ENCODE data around the gene EIF5AL1. TPM values are rescaled to one million over a fixed set of nuclear protein-coding genes. Genes with fewer than 3 reads are reported as not detected.

Gene EIF5AL1
- total and polyA plus RNA-seq, 9 of the 15 experiments (the other 6 are each of a cell fraction or from before 2014, with no cell fraction given): 0.03 to 3.4 (median 0.53) TPM; not detected in 1

DNA sequence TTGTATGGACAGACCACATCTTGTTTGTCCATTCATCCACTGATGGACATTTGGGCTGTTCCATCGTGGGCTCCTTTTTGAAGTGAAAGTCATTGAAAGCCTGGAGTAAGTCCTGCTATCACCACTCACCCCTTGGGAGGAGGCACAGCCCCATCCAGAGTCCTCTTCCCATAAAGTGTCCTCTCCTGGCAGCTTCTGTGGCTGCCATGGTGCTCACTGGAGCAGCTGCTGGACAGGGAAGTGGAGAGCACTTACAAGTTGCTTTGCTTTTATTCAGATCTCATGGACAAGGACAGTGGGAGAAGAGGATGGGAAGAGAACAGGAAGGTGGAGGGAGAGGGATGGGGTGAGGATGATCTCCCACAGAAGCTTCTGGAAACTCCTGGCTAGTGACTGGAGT is 18.5 kb upstream of the EIF5AL1 start:
- ATAC-seq (no peak), DNase-seq (ENCODE audit: extremely low read depth in 1 of 4, low spot score in 3 of 4) (no peak), FAIRE-seq (no peak)
- in situ Hi-C loops (cut with MboI): no loop called here
- no peaks in the 10 kb centered on the region for H3K9me3 ChIP-seq (replicated peaks; ENCODE audit: control insufficient read depth, insufficient read depth, low read depth, low read length)
- peaks cover 7% of the 10 kb centered on the region in 2 experiments for H3K4me1 ChIP-seq (replicated peaks in 1 of 2; ENCODE audit: control insufficient read depth in 2 of 2, insufficient read depth in 2 of 2, low read length in 2 of 2)
- H3K27ac ChIP-seq (ENCODE audit: extremely low read depth, low read depth, low read length): no peak overlapping the region
- no TSS peak for BruUV-seq (replicated peaks)
- H3K36me3 ChIP-seq (ENCODE audit: control insufficient read depth, insufficient read depth, low read length): no peaks in the 10 kb centered on the region
- H4K20me1 ChIP-seq (replicated peaks; ENCODE audit: control insufficient read depth, insufficient read depth, low read length): peaks cover 4% of the 10 kb centered on the region; the same call in 1 of the 2 replicates
- H3K4me3 ChIP-seq: no peak overlapping the region
- intact Hi-C loops (cut with micrococcal nuclease): no loop called here
- ChIA-PET CTCF (ENCODE audit: low intra/inter-chr PET ratio) (interaction anchor here (0.7 kb wide), 1 partner anchor 119 kb away, joined by 4 read pairs; no protein-coding TSS in a partner anchor), POLR2A (interaction anchor here (0.6 kb wide), 3 partner anchors 77 to 637 kb away, joined by 3 to 4 read pairs (median 3); no protein-coding TSS in a partner anchor)
- no peak overlapping the region; a peak in 1 of 4 replicates for H3K9ac ChIP-seq (ENCODE audit: insufficient read depth in 1 of 2, low read depth in 2 of 2, low read length in 2 of 2)
- no peaks in the 10 kb centered on the region for H3K79me2 ChIP-seq (ENCODE audit: control insufficient read depth, insufficient read depth, low read length)
- H2AFZ ChIP-seq (ENCODE audit: low read depth, low read length): no peak overlapping the region
- no peak overlapping the region for H3K4me2 ChIP-seq (ENCODE audit: insufficient read depth, low read length)
- H3K9me1 ChIP-seq (ENCODE audit: control insufficient read depth, insufficient read depth, low read length): no peaks in the 10 kb centered on the region
- WGBS (ENCODE audit: insufficient coverage, low coverage, missing lambda C conversion rate): 0% methylated on average over 1 of the region's 1 CpG
- H3K27me3 ChIP-seq (ENCODE audit: control insufficient read depth in 2 of 2, insufficient read depth in 2 of 2, low read length in 2 of 2): peaks cover 20 to 48% of the 10 kb centered on the region in 2 experiments
- TF ChIP-seq ZNF77 (CRISPR knock-in tag; IDR thresholded peaks at IDR 0.05) (no peak), ZNF668 (CRISPR knock-in tag; IDR thresholded peaks at IDR 0.05) (no peak), U2AF1 (optimal IDR thresholded peaks at IDR 0.05; ENCODE audit: low read depth, low read length) (no peak), ZNF3 (CRISPR knock-in tag; IDR thresholded peaks at IDR 0.05) (no peak), TBP (optimal IDR thresholded peaks at IDR 0.05; ENCODE audit: low read depth, low read length) (no peak), NR2C1 (IDR thresholded peaks at IDR 0.05) (no peak), NR2C1 (tag; IDR thresholded peaks at IDR 0.05) (no peak), ZNF12 (CRISPR knock-in tag; IDR thresholded peaks at IDR 0.05) (no peak), CBX3 (IDR thresholded peaks at IDR 0.05; ENCODE audit: borderline replicate concordance in 1 of 2, low read length in 2 of 2) (no peak), ZNF699 (CRISPR knock-in tag; IDR thresholded peaks at IDR 0.05; ENCODE audit: insufficient replicate concordance) (no peak), MEF2D (tag; conservative IDR thresholded peaks at IDR 0.05; ENCODE audit: low read depth) (no peak), E2F3 (CRISPR knock-in tag; IDR thresholded peaks at IDR 0.05) (no peak), RBM39 (optimal IDR thresholded peaks at IDR 0.05; ENCODE audit: low read depth, low read length) (no peak), ZKSCAN8 (CRISPR knock-in tag; IDR thresholded peaks at IDR 0.05) (no peak)
- TF ChIP-seq, protein P1, sequence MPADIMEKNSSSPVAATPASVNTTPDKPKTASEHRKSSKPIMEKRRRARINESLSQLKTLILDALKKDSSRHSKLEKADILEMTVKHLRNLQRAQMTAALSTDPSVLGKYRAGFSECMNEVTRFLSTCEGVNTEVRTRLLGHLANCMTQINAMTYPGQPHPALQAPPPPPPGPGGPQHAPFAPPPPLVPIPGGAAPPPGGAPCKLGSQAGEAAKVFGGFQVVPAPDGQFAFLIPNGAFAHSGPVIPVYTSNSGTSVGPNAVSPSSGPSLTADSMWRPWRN (IDR thresholded peaks at IDR 0.05; ENCODE audit: low read depth): no peak
- TF ChIP-seq, protein P2, sequence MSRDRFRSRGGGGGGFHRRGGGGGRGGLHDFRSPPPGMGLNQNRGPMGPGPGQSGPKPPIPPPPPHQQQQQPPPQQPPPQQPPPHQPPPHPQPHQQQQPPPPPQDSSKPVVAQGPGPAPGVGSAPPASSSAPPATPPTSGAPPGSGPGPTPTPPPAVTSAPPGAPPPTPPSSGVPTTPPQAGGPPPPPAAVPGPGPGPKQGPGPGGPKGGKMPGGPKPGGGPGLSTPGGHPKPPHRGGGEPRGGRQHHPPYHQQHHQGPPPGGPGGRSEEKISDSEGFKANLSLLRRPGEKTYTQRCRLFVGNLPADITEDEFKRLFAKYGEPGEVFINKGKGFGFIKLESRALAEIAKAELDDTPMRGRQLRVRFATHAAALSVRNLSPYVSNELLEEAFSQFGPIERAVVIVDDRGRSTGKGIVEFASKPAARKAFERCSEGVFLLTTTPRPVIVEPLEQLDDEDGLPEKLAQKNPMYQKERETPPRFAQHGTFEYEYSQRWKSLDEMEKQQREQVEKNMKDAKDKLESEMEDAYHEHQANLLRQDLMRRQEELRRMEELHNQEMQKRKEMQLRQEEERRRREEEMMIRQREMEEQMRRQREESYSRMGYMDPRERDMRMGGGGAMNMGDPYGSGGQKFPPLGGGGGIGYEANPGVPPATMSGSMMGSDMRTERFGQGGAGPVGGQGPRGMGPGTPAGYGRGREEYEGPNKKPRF (IDR thresholded peaks at IDR 0.05; ENCODE audit: low read depth, low read length): no peak
- TF ChIP-seq, protein P3, sequence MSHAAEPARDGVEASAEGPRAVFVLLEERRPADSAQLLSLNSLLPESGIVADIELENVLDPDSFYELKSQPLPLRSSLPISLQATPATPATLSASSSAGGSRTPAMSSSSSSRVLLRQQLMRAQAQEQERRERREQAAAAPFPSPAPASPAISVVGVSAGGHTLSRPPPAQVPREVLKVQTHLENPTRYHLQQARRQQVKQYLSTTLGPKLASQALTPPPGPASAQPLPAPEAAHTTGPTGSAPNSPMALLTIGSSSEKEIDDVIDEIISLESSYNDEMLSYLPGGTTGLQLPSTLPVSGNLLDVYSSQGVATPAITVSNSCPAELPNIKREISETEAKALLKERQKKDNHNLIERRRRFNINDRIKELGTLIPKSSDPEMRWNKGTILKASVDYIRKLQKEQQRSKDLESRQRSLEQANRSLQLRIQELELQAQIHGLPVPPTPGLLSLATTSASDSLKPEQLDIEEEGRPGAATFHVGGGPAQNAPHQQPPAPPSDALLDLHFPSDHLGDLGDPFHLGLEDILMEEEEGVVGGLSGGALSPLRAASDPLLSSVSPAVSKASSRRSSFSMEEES (CRISPR knock-in tag; IDR thresholded peaks at IDR 0.05): no peak
- TF ChIP-seq, protein P4, sequence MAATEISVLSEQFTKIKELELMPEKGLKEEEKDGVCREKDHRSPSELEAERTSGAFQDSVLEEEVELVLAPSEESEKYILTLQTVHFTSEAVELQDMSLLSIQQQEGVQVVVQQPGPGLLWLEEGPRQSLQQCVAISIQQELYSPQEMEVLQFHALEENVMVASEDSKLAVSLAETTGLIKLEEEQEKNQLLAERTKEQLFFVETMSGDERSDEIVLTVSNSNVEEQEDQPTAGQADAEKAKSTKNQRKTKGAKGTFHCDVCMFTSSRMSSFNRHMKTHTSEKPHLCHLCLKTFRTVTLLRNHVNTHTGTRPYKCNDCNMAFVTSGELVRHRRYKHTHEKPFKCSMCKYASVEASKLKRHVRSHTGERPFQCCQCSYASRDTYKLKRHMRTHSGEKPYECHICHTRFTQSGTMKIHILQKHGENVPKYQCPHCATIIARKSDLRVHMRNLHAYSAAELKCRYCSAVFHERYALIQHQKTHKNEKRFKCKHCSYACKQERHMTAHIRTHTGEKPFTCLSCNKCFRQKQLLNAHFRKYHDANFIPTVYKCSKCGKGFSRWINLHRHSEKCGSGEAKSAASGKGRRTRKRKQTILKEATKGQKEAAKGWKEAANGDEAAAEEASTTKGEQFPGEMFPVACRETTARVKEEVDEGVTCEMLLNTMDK (IDR thresholded peaks at IDR 0.05; ENCODE audit: borderline replicate concordance, insufficient read depth, low read depth, low read length, poor library complexity, severe bottlenecking): no peak
